Pancreas (tissue), 10 donors: ENCODE results near the gene MTNR1A. TPM values are rescaled to one million over a fixed set of nuclear protein-coding genes. Genes with fewer than 3 reads are reported as not detected.
"Not testable (repeated sequence)": the region's sequence is repeated elsewhere in the genome, so short reads cannot be mapped to it uniquely, and the experiment has no call there.

Source experiments
- ATAC-seq, 4 donors: fragments of 200-7000 bp; cut with Tn5 transposase; one replicate each; pipeline versions ENCODE4 v1.8.0 to v1.9.1; 2020; ENCODE audit warnings: mild to moderate bottlenecking in 4 of 4, moderate library complexity in 4 of 4
- DNase-seq, 6 donors: peaks; one replicate each; pipeline ENCODE4 v3.0.0-alpha.2; 2020
- FAIRE-seq: peaks from 2 replicates; lab custom pipeline; 2012; peaks lifted over from hg19 to GRCh38; lab: Jason Lieb, UNC
- H3K27ac ChIP-seq, 4 donors: fragments of 200-600 bp; sonication (generic); 1 replicate in 3 of 4; 2 replicates in 1 of 4; pipeline versions ENCODE4 v1.5.0 to v1.8.0; 2020
- H3K27me3 ChIP-seq, 4 donors: fragments of 200-600 bp; one replicate each; pipeline ENCODE4 v1.8.0; 2021
- H3K36me3 ChIP-seq, 3 donors: fragments of 200-600 bp; sonication (generic) in 1 of 3; one replicate each; pipeline versions ENCODE4 v1.5.0 to v1.8.0; 2020 to 2021
- H3K4me1 ChIP-seq, 3 donors: fragments of 200-600 bp; one replicate each; pipeline ENCODE4 v1.8.0; 2021
- H3K4me3 ChIP-seq, 4 donors: fragments of 200-600 bp; sonication (generic) in 2 of 4; one replicate each; pipeline versions ENCODE4 v1.5.0 to v1.8.0; 2020 to 2021
- H3K9me3 ChIP-seq, 4 donors: fragments of 200-600 bp; one replicate each; pipeline ENCODE4 v1.8.0; 2021
- WGBS, 2 donors: extraction: QIAGEN DNeasy Blood & Tissue Kit; methylation state at CpG; one replicate each; pipeline ENCODE4 v1.1.7; 2013; 5-methylcytosine and 5-hydroxymethylcytosine counted together
- intact Hi-C, 3 donors: fragments of 100-400 bp; cut with DNase I; formaldehyde crosslinking; loops; one replicate each; pipeline versions ENCODE4 v1.11.1 to v1.14.2; 2022
- polyA plus RNA-seq, 2 donors: library from polyadenylated mRNA; stranded (reverse); fragments of 200-250 nt; gene quantifications; one replicate each; pipeline ENCODE4 v1.2.3, GENCODE V29; 2013
- total RNA-seq, 6 donors: library from RNA; stranded (reverse); fragmentation: NEBNext Ultra II Directional in 4 of 6; extraction: Animal tissue kit (Norgen Biotek cat#: 25700) in 4 of 6; gene quantifications; one replicate each; pipeline versions ENCODE4 v1.2.1 to v1.2.4, GENCODE V29; 2021 to 2023
- TF ChIP-seq, protein P1 (sequence below), 4 donors: fragments of 200-600 bp; sonication (generic) in 3 of 4; IDR thresholded peaks; one replicate each; pipeline versions ENCODE4 v1.5.0 to v1.8.0; 2021; ENCODE audit warnings: antibody characterized with exemption in 4 of 4
- donor health status: healthy with polysubstance abuse.
- donor health status: DM: no; HTN: no; CAD: no; lungs with moderate emphysema.
- donor health status: DM: no; HTN: no; CAD: no.
- donor health status: control.
- donor health status: control.
- donor health status: Bipolar disorder and iron deficiency.
- donor health status: DM: yes; HTN: yes; CAD: no.
- donor health status: DM: no; HTN: no; CAD: no.
- donor health status: DM: no; HTN: no; CAD: no.
- donor health status: DM: yes; HTN: yes; CAD: no.

MTNR1A gene
- total and polyA plus RNA-seq, 8 donors, result 0.09 to 2.5 (median 0.92) TPM

DNA sequence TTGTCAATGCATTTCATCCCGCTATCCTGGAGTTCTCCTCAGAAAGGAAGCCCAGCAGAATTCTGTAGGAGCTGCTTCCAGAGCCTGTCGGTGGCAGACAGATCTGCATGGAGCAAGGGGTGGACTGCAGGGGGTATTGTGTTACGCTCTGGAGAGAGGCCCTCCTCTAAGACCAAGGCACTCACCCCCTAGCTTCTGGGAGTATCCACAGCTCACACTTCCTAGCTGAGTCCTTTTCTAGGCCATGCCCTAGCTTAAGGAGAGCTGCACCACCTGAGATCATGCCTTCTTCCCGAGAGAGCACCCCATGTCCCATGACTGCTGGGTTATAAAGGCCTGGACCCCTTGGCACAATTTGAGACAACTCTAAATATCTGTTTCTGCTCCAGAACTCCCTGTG lies 39.1 kb downstream of the MTNR1A start:
- H3K9me3 ChIP-seq, result no peaks in the 10 kb centered on the region
- no peaks in the 10 kb centered on the region for H3K27me3 ChIP-seq
- FAIRE-seq (no peak), DNase-seq (no peak), ATAC-seq (no peak)
- TF ChIP-seq, protein P1, sequence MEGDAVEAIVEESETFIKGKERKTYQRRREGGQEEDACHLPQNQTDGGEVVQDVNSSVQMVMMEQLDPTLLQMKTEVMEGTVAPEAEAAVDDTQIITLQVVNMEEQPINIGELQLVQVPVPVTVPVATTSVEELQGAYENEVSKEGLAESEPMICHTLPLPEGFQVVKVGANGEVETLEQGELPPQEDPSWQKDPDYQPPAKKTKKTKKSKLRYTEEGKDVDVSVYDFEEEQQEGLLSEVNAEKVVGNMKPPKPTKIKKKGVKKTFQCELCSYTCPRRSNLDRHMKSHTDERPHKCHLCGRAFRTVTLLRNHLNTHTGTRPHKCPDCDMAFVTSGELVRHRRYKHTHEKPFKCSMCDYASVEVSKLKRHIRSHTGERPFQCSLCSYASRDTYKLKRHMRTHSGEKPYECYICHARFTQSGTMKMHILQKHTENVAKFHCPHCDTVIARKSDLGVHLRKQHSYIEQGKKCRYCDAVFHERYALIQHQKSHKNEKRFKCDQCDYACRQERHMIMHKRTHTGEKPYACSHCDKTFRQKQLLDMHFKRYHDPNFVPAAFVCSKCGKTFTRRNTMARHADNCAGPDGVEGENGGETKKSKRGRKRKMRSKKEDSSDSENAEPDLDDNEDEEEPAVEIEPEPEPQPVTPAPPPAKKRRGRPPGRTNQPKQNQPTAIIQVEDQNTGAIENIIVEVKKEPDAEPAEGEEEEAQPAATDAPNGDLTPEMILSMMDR (IDR thresholded peaks at IDR 0.05), result no peak
- WGBS, 2 donors, result 68 to 76% methylated on average over 4 of the region's 4 CpGs
- no peaks in the 10 kb centered on the region for H3K36me3 ChIP-seq
- H3K4me3 ChIP-seq, result no peak overlapping the region
- no peak overlapping the region for H3K27ac ChIP-seq
- intact Hi-C loops, result no loop called here
- no peaks in the 10 kb centered on the region for H3K4me1 ChIP-seq

DNA sequence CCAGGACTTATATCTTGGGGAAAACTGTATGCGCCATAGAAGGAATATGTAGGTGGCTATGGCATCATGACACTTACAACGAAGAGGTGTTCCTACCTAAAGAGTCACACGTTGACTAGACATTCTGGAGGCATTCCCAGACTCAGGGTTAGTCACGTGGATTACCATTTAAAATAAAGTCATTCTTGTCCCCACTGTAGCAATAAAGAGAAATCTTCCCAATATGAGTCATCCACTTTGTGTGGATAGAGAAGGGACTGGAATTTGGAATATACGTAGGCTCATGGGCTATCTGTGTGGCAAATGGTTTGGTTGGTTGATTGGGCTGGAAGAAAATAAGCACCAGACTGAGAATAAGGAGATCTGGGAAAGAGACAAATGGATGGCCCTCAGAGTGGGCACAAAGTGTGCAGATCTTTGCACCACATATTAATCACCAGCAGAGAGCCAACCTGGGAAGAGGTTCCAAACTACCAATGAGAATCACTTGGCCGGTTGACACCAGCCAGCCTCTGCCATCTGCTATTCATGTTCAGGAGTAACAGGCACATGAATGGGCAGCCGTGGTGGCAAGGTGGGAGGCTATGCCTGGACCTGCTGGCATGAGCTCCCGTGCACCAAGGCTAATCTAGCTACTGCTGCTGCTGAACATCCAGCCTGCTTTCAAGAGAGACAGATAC lies 41.0 kb downstream of the MTNR1A start:
- intact Hi-C loops, result no loop called here

DNA sequence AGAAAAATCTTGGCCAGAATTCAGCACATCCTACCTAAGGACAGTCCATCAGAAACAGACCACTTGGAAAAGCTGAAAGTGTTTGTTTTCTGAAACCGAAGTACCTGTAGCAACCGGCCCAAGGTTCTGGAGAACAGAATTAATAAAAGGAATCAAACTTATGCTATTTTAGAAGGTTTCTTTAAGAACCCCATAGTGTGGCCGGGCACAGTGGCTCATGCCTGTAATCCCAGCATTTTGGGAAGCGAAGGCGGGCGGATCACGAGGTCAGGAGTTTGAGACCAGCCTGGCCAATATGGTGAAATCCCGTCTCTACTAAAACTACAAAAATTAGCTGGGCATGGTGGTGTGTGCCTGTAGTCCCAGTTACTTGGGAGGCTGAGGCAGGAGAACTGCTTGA lies 50.6 kb downstream of the MTNR1A start:
- H3K4me3 ChIP-seq, intact Hi-C loops, DNase-seq, H3K27me3 ChIP-seq, FAIRE-seq, ATAC-seq, H3K27ac ChIP-seq, H3K9me3 ChIP-seq, H3K36me3 ChIP-seq, H3K4me1 ChIP-seq: not testable (repeated sequence)
- WGBS, 2 donors, result 84 to 92% methylated on average over 8 of the region's 8 CpGs

More for the DNA sequence above, 41.0 kb downstream of the MTNR1A start:
- DNase-seq, result no peak
- FAIRE-seq, result no peak
- Histone ChIP-seq H3K27me3 (no peaks in the 10 kb centered on the region), H3K27ac (no peak overlapping the region), H3K4me1 (no peaks in the 10 kb centered on the region), H3K36me3 (no peaks in the 10 kb centered on the region), H3K9me3 (no peaks in the 10 kb centered on the region), H3K4me3 (no peak overlapping the region)
- 73 to 83% methylated on average over 8 of the region's 8 CpGs for WGBS, 2 donors
- no peak for ATAC-seq
- TF ChIP-seq, protein P1 (IDR thresholded peaks at IDR 0.05), result no peak

DNA sequence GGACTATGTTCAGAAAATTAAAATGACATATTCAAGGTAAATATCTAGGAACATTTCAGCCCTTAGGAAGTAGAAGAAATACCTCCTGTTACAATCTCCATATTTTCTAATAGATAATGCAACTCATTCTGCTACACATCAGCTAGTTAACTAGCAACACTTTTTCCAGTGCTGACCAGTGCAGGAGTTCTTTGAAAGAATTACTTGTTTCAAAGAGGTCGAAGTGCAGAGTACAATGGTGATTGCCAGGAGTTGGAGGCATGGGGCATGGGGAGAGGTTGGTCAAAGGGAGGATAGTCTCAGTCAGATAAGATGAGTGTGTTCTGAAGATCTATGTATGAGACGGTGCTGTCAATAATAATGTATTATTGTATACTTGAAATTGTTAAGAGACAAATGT lies 53.1 kb downstream of the MTNR1A start:
- H3K4me1 ChIP-seq, result no peaks in the 10 kb centered on the region
- H3K27me3 ChIP-seq, result no peaks in the 10 kb centered on the region
- no peaks in the 10 kb centered on the region for H3K36me3 ChIP-seq
- FAIRE-seq (no peak), ATAC-seq (no peak), DNase-seq (no peak)
- no peaks in the 10 kb centered on the region for H3K9me3 ChIP-seq
- no peak overlapping the region for H3K4me3 ChIP-seq
- intact Hi-C loops, result no loop called here
- WGBS, 2 donors, result 43 to 57% methylated on average over 2 of the region's 2 CpGs
- no peak overlapping the region for H3K27ac ChIP-seq
- TF ChIP-seq, protein P1 (IDR thresholded peaks at IDR 0.05), result no peak

DNA sequence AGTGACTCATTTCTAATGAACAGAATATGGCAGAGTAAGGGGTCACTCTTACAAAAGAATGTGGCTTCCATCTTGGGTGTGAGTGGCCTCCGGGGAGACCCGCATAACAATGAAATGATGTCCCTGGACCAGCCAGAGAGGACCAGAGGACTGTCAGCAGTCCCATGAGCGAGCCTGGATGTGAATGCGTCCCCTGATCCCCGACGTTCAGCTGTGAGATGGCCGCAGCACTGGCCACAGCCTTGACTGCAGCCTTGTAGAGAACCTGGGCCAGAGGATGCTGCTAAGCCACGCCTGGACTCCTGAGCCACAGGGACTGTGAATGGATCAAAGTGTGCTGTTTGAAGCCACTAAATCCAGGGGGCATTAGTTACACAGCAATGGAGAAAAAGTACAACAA lies 53.8 kb downstream of the MTNR1A start:
- DNase-seq, result no peak
- H3K36me3 ChIP-seq, result no peaks in the 10 kb centered on the region
- 68 to 80% methylated on average over 8 of the region's 8 CpGs for WGBS, 2 donors
- intact Hi-C loops, result no loop called here
- TF ChIP-seq, protein P1 (IDR thresholded peaks at IDR 0.05), result no peak
- no peaks in the 10 kb centered on the region for H3K9me3 ChIP-seq
- FAIRE-seq, result no peak
- no peak overlapping the region for H3K4me3 ChIP-seq
- no peak for ATAC-seq
- no peaks in the 10 kb centered on the region for H3K27me3 ChIP-seq
- no peaks in the 10 kb centered on the region for H3K4me1 ChIP-seq
- no peak overlapping the region for H3K27ac ChIP-seq
